Right lung (tissue), 5 donors: ENCODE measurements around the gene ARL6IP4. TPM values are rescaled to one million over a fixed set of nuclear protein-coding genes. Genes with fewer than 3 reads are reported as not detected.

Experiments used
- DNase-seq, 2 donors: peaks; one replicate each; pipeline ENCODE4 v3.0.0-alpha.2; 2013
- polyA plus RNA-seq, 5 donors: library from polyadenylated mRNA; unstranded; fragments of 120-200 nt; gene quantifications; one replicate each; pipeline versions ENCODE4 v1.2.1 to v1.2.3, GENCODE V29; 2013; ENCODE audit warnings: inconsistent platforms in 1 of 5, low replicate concordance in 1 of 5; ENCODE audit not compliant: insufficient read length in 5 of 5, insufficient read depth in 1 of 5

ARL6IP4 gene
- polyA plus RNA-seq, 5 donors, result 139 to 250 (median 155) TPM

- no peak for DNase-seq
These were observed 8.2 kb downstream of the ARL6IP4 start for GRCh38 chr12:122988612-122989212.

- DNase-seq, result no peak
These were observed 8.9 kb downstream of the ARL6IP4 start for GRCh38 chr12:122989225-122989839.

GRCh38 chr12:122989874-122990419, 9.5 kb downstream of the ARL6IP4 start:
- no peak for DNase-seq

GRCh38 chr12:122990561-122990960, 10.1 kb downstream of the ARL6IP4 start:
- no peak for DNase-seq

- no peak for DNase-seq
These were observed 10.6 kb downstream of the ARL6IP4 start for GRCh38 chr12:122990961-122991622.

GRCh38 chr12:122991623-122992275, 11.3 kb downstream of the ARL6IP4 start:
- DNase-seq, result no peak

- no peak for DNase-seq
These were observed 11.9 kb downstream of the ARL6IP4 start for GRCh38 chr12:122992386-122992785.

- no peak for DNase-seq
These were observed 13.7 kb downstream of the ARL6IP4 start for GRCh38 chr12:122994140-122994675.

- DNase-seq, result no peak
These were observed 14.5 kb downstream of the ARL6IP4 start for GRCh38 chr12:122994781-122995502.

- DNase-seq, result no peak
These were observed 15.2 kb downstream of the ARL6IP4 start for GRCh38 chr12:122995503-122996187.

- DNase-seq, result no peak
These were observed 15.7 kb downstream of the ARL6IP4 start for GRCh38 chr12:122996188-122996601.

GRCh38 chr12:122996621-122997342, 16.3 kb downstream of the ARL6IP4 start:
- no peak for DNase-seq

- DNase-seq, result no peak
These were observed 17.1 kb downstream of the ARL6IP4 start for GRCh38 chr12:122997343-122998250.

- DNase-seq, result no peak
These were observed 17.8 kb downstream of the ARL6IP4 start for GRCh38 chr12:122998316-122998715.

GRCh38 chr12:122999196-122999946, 18.9 kb downstream of the ARL6IP4 start:
- no peak for DNase-seq

GRCh38 chr12:122999986-123000420, 19.5 kb downstream of the ARL6IP4 start:
- no peak for DNase-seq

- DNase-seq, result no peak
These were observed 20.1 kb downstream of the ARL6IP4 start for GRCh38 chr12:123000578-123000977.

- DNase-seq, result no peak
These were observed 21.0 kb downstream of the ARL6IP4 start for GRCh38 chr12:123001464-123001863.
